NB4 (cell line): Measurements from ENCODE around the gene DPH3.

Source experiments
- MYC ChIP-seq: IDR thresholded peaks from 2 replicates; pipeline ENCODE4 v1.6.1; 2011; ENCODE audit warnings: low read depth, low read length
- POLR2A ChIP-seq: IDR thresholded peaks from 2 replicates; pipeline ENCODE4 v1.6.1; 2011; ENCODE audit warnings: mild to moderate bottlenecking; ENCODE audit not compliant: insufficient read length; ENCODE audit errors: extremely low read depth
- TF ChIP-seq, protein P1 (sequence below): IDR thresholded peaks from one replicate; pipeline ENCODE4 v1.5.1; 2012; ENCODE audit warnings: low read depth, low read length

- TF ChIP-seq, protein P1, sequence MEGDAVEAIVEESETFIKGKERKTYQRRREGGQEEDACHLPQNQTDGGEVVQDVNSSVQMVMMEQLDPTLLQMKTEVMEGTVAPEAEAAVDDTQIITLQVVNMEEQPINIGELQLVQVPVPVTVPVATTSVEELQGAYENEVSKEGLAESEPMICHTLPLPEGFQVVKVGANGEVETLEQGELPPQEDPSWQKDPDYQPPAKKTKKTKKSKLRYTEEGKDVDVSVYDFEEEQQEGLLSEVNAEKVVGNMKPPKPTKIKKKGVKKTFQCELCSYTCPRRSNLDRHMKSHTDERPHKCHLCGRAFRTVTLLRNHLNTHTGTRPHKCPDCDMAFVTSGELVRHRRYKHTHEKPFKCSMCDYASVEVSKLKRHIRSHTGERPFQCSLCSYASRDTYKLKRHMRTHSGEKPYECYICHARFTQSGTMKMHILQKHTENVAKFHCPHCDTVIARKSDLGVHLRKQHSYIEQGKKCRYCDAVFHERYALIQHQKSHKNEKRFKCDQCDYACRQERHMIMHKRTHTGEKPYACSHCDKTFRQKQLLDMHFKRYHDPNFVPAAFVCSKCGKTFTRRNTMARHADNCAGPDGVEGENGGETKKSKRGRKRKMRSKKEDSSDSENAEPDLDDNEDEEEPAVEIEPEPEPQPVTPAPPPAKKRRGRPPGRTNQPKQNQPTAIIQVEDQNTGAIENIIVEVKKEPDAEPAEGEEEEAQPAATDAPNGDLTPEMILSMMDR, result no peak
- no peak for TF ChIP-seq POLR2A
- TF ChIP-seq MYC, result no peak
These were observed 2.0 kb upstream of the DPH3 start for GRCh38 chr3:16266714-16267113.
